ENCODE measurements around the gene TMEM97.

TMEM97 gene

DNA sequence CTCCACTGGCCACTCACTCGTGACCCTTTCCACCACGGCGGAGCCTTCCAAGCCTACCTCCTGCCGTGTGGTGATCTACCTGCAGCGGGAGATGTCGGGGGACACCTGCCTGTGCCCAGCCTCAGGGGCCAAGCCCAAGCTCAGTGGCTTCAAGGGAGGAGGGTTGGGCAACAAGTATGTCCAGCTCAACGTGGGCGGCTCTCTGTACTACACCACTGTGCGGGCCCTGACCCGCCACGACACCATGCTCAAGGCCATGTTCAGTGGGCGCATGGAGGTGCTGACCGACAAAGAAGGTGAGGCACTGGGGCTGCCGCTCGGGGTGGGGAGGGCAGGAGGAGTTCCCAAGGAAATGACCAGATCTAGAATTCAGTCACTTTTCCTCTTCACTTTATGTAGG is 20.4 kb downstream of the TMEM97 start:
- no peak for TF ChIP-seq ZFX (IDR thresholded peaks at IDR 0.05; ENCODE audit: borderline replicate concordance)
- TF ChIP-seq, protein P1, sequence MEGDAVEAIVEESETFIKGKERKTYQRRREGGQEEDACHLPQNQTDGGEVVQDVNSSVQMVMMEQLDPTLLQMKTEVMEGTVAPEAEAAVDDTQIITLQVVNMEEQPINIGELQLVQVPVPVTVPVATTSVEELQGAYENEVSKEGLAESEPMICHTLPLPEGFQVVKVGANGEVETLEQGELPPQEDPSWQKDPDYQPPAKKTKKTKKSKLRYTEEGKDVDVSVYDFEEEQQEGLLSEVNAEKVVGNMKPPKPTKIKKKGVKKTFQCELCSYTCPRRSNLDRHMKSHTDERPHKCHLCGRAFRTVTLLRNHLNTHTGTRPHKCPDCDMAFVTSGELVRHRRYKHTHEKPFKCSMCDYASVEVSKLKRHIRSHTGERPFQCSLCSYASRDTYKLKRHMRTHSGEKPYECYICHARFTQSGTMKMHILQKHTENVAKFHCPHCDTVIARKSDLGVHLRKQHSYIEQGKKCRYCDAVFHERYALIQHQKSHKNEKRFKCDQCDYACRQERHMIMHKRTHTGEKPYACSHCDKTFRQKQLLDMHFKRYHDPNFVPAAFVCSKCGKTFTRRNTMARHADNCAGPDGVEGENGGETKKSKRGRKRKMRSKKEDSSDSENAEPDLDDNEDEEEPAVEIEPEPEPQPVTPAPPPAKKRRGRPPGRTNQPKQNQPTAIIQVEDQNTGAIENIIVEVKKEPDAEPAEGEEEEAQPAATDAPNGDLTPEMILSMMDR (IDR thresholded peaks at IDR 0.05): no peak
- H3K27ac ChIP-seq: no peak overlapping the region

- H3K27ac ChIP-seq: no peak overlapping the region
- TF ChIP-seq, protein P1 (IDR thresholded peaks at IDR 0.05): no peak
- TF ChIP-seq ZFX (IDR thresholded peaks at IDR 0.05; ENCODE audit: borderline replicate concordance): no peak
Observed at GRCh38 chr17:28340374-28340773, 21.4 kb downstream of the TMEM97 start.

GRCh38 chr17:28341516-28341915 is 22.5 kb downstream of the TMEM97 start:
- no peak for TF ChIP-seq ZFX (IDR thresholded peaks at IDR 0.05; ENCODE audit: borderline replicate concordance)
- TF ChIP-seq, protein P1 (IDR thresholded peaks at IDR 0.05): no peak
- H3K27ac ChIP-seq: no peak overlapping the region

DNA sequence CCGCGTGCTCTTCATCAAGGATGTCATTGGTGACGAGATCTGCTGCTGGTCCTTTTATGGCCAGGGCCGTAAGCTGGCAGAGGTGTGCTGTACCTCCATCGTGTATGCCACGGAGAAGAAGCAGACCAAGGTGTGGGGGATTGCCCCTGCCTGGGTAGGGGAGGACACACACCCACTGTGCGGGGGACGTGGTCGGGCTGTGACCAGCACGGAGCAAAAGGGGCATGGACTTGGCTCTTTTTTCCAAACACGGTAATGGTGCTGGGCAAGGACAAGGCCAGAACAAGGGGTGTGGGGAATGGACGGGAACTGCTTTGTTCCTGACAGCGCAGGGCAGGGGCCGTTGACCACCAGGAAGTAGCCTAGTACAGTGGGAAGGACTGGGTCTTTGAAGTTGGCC is 23.3 kb downstream of the TMEM97 start:
- TF ChIP-seq ZFX (IDR thresholded peaks at IDR 0.05; ENCODE audit: borderline replicate concordance): no peak
- TF ChIP-seq, protein P1 (IDR thresholded peaks at IDR 0.05): no peak
- no peak overlapping the region for H3K27ac ChIP-seq

DNA sequence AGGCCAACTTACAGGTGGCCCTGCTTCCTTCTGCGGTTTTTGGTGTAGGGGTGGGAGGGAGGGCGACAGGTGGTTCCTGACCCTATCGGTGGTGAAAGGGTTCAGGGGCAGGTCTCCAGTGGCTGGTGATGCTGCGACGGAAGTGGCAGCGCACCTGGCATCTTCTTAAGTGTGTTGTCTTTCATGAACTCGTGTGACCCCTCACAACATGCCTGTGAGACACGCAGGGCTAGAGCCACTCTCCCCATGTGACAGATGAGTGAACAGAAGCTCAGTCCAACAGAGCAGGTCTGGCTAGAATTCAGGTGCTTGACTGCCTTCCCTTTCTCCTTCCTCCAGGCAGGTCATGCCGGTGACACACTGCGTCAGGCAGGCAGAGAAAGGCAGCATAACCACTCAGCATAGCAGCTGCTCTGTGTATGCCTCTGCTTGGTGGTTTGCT is 24.5 kb downstream of the TMEM97 start:
- no peak for TF ChIP-seq ZFX (IDR thresholded peaks at IDR 0.05; ENCODE audit: borderline replicate concordance)
- no peak overlapping the region for H3K27ac ChIP-seq

GRCh38 chr17:28344011-28344410 is 25.0 kb downstream of the TMEM97 start:
- no peak overlapping the region for H3K27ac ChIP-seq
- no peak for TF ChIP-seq ZFX (IDR thresholded peaks at IDR 0.05; ENCODE audit: borderline replicate concordance)
- TF ChIP-seq, protein P1 (IDR thresholded peaks at IDR 0.05): no peak

DNA sequence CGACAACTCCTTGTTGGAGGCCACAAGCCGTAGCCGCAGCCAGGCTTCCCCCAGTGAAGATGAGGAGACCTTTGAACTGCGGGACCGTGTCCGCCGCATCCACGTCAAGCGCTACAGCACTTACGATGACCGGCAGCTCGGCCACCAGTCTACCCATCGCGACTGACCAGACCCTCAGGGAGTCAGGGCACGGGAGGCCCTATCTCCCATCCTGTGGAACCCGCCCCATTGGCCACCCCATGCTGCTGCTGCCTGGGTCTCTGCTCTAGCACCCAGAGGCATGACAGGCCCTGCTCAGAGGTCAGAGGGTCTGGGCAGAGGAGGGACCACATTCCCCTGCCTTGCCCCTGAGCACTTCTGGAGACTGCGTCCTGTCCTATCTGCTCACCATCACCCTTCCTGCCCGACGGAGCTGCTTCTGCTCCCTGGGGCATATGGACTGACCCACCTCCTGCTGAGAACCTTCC is 25.5 kb downstream of the TMEM97 start:
- H3K27ac ChIP-seq: no peak overlapping the region
- TF ChIP-seq, protein P1 (IDR thresholded peaks at IDR 0.05): no peak
- TF ChIP-seq ZFX (IDR thresholded peaks at IDR 0.05; ENCODE audit: borderline replicate concordance): no peak

All from 22Rv1 (cell line).